ENCODE results near the gene ATXN10.
"Not testable (repeated sequence)": the region's sequence is repeated elsewhere in the genome, so short reads cannot be mapped to it uniquely, and the experiment has no call there.

ATXN10 gene

GRCh38 chr22:45671783-45672563, at the start of gene ATXN10:
Gene ATXN10, plus strand, starts transcription at chr22:45671834. Its CDS starts 230 bp downstream, at chr22:45672064.
- DNase-seq, result peak; percentile 45 to 87 (median 61)

- no peak for DNase-seq
Observed at GRCh38 chr22:45621836-45622600, 49.6 kb upstream of the ATXN10 start.

GRCh38 chr22:45623464-45624145, 48.0 kb upstream of the ATXN10 start:
- not testable (repeated sequence) for DNase-seq

GRCh38 chr22:45626198-45626651, 45.4 kb upstream of the ATXN10 start:
- DNase-seq, result no peak

GRCh38 chr22:45627489-45628233, 44.0 kb upstream of the ATXN10 start:
- no peak for DNase-seq

GRCh38 chr22:45628515-45628914, 43.1 kb upstream of the ATXN10 start:
- no peak for DNase-seq

GRCh38 chr22:45629469-45630089, 42.1 kb upstream of the ATXN10 start:
- no peak for DNase-seq

GRCh38 chr22:45630436-45630835, 41.2 kb upstream of the ATXN10 start:
- no peak for DNase-seq

- DNase-seq, result no peak
Observed at GRCh38 chr22:45631140-45631840, 40.3 kb upstream of the ATXN10 start.

GRCh38 chr22:45631841-45632238, 39.8 kb upstream of the ATXN10 start:
- DNase-seq, result no peak

GRCh38 chr22:45632791-45633515, 38.7 kb upstream of the ATXN10 start:
- no peak for DNase-seq

- DNase-seq, result no peak
Observed at GRCh38 chr22:45636683-45637082, 35.0 kb upstream of the ATXN10 start.

- no peak for DNase-seq
Observed at GRCh38 chr22:45638197-45638596, 33.4 kb upstream of the ATXN10 start.

- no peak for DNase-seq
Observed at GRCh38 chr22:45638834-45639746, 32.5 kb upstream of the ATXN10 start.

- no peak for DNase-seq
Observed at GRCh38 chr22:45639747-45640102, 31.9 kb upstream of the ATXN10 start.

GRCh38 chr22:45640291-45640940, 31.2 kb upstream of the ATXN10 start:
- no peak for DNase-seq

GRCh38 chr22:45640941-45641621, 30.6 kb upstream of the ATXN10 start:
- no peak for DNase-seq

GRCh38 chr22:45642986-45643385, 28.6 kb upstream of the ATXN10 start:
- DNase-seq, result no peak

GRCh38 chr22:45644714-45645113, 26.9 kb upstream of the ATXN10 start:
- no peak for DNase-seq

Data from stimulated activated naive CD4-positive, alpha-beta T cell (primary cell).